Stomach (tissue), 4 donors: ENCODE results near the gene ZNF415.

Source experiments
- EP300 ChIP-seq: sonication (generic); formaldehyde crosslinking; IDR thresholded peaks from one replicate; pipeline ENCODE4 v1.6.1; 2017; ENCODE audit warnings: antibody characterized with exemption
- POLR2A ChIP-seq, 4 donors: fragments of 450-650 bp; IDR thresholded peaks; one replicate each; pipeline ENCODE4 v1.6.1; 2016; ENCODE audit warnings: antibody characterized with exemption in 4 of 4, control low read depth in 2 of 4, mild to moderate bottlenecking in 1 of 4, moderate library complexity in 1 of 4
- TF ChIP-seq, protein P1 (sequence below), 7 experiments: fragments of 450-650 bp in 4 of 7; fragments of 200-600 bp in 3 of 7; sonication (generic) in 3 of 7; IDR thresholded peaks; one replicate each; pipeline ENCODE4 v1.5.1; 2016 to 2019; ENCODE audit warnings: antibody characterized with exemption in 7 of 7, control low read depth in 2 of 7, mild to moderate bottlenecking in 1 of 7

DNA sequence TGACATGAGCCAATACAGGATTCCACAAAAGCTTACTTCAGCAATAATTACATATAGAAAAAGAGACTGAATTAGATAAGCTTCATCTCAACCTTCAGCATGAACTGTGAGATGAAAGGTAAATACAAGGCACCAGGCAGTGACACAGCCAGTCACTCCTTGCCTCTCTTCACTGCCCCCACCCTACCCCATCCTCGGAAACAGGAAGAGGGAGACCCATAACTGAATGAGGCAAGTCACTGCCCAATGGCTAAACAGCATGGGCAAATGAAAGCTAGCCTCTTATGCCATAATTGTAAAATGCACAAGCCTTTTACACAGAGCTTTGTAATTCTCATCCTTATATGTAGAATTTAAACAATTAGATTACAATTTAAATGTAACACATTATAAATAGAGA is 31.2 kb downstream of the ZNF415 start:
- TF ChIP-seq, protein P1, sequence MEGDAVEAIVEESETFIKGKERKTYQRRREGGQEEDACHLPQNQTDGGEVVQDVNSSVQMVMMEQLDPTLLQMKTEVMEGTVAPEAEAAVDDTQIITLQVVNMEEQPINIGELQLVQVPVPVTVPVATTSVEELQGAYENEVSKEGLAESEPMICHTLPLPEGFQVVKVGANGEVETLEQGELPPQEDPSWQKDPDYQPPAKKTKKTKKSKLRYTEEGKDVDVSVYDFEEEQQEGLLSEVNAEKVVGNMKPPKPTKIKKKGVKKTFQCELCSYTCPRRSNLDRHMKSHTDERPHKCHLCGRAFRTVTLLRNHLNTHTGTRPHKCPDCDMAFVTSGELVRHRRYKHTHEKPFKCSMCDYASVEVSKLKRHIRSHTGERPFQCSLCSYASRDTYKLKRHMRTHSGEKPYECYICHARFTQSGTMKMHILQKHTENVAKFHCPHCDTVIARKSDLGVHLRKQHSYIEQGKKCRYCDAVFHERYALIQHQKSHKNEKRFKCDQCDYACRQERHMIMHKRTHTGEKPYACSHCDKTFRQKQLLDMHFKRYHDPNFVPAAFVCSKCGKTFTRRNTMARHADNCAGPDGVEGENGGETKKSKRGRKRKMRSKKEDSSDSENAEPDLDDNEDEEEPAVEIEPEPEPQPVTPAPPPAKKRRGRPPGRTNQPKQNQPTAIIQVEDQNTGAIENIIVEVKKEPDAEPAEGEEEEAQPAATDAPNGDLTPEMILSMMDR (IDR thresholded peaks at IDR 0.05), result no peak
- TF ChIP-seq POLR2A (IDR thresholded peaks at IDR 0.05) (no peak), EP300 (no peak)
